ENCODE measurements around the gene KLHL41.
"Not testable (repeated sequence)": the region's sequence is repeated elsewhere in the genome, so short reads cannot be mapped to it uniquely, and the experiment has no call there.

KLHL41 gene

DNA sequence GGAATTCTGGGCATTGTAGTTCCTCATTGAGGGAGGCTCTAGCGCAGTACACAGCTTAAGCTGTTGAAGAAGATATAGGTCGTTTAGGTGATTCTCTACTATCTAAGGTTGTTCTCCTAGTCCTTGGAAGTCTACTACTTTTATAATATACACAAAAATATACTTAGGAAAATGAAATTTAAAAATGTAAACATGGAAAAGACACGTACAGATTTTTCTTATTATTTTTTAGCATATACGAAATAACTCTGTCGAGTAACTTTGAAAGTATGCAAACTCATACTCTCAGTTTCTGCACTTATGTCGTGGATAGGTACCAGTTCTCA lies 64.4 kb downstream of the KLHL41 start:
- Histone ChIP-seq H2BK5ac (ENCODE audit: low read length) (no peak overlapping the region), H2BK12ac (ENCODE audit: low read length) (no peak overlapping the region), H3K36me3 (replicated peaks in 1 of 2; ENCODE audit: control insufficient read depth in 2 of 2, insufficient read depth in 2 of 2, low read length in 2 of 2) (no peaks in the 10 kb centered on the region), H3K23ac (ENCODE audit: low read depth, low read length, poor library complexity) (peak overlapping the region; percentile 30), H4K91ac (ENCODE audit: low read depth, low read length, poor library complexity) (no peak overlapping the region), H3K27me3 (ENCODE audit: control insufficient read depth in 3 of 3, insufficient read depth in 3 of 3, low read depth in 1 of 3, low read length in 3 of 3) (no peaks in the 10 kb centered on the region), H3K4me3 (ENCODE audit: low read length in 2 of 2) (peak overlapping the region in 1 of 2 donors; percentile 64), H3K9ac (ENCODE audit: low read depth, low read length, poor library complexity) (no peak overlapping the region), H3K4me2 (ENCODE audit: insufficient read depth, low read length, poor library complexity, severe bottlenecking) (no peak overlapping the region), H4K8ac (ENCODE audit: low read depth, low read length) (no peak overlapping the region), H3K27ac (replicated peaks; ENCODE audit: low read length) (no peak overlapping the region), H3K9me3 (replicated peaks in 1 of 2; ENCODE audit: control insufficient read depth in 2 of 2, insufficient read depth in 1 of 2, low read depth in 1 of 2, low read length in 2 of 2) (no peaks in the 10 kb centered on the region), H2BK120ac (ENCODE audit: low read depth, low read length) (no peak overlapping the region), H3K79me1 (ENCODE audit: low read depth, low read length) (peaks cover 3% of the 10 kb centered on the region), H3K14ac (ENCODE audit: low read length) (no peak overlapping the region), H3K18ac (ENCODE audit: low read length) (no peak overlapping the region), H2AK5ac (ENCODE audit: low read depth, low read length) (no peak overlapping the region), H2AFZ (ENCODE audit: low read length) (peak overlapping the region; percentile 93), H2BK15ac (ENCODE audit: low read length) (no peak overlapping the region), H3K4ac (ENCODE audit: low read length) (no peak overlapping the region), H3K4me1 (ENCODE audit: control insufficient read depth in 2 of 2, insufficient read depth in 1 of 2, low read depth in 1 of 2, low read length in 2 of 2) (peaks cover 0 to 5% of the 10 kb centered on the region in 2 donors)
- no CpG with 5 or more reads among the region's 6 CpGs for WGBS, 2 donors (ENCODE audit: extremely low coverage in 2 of 2, insufficient read length in 2 of 2, insufficient replicate concordance in 1 of 2)
- DNase-seq (ENCODE audit: low spot score), result no peak

DNA sequence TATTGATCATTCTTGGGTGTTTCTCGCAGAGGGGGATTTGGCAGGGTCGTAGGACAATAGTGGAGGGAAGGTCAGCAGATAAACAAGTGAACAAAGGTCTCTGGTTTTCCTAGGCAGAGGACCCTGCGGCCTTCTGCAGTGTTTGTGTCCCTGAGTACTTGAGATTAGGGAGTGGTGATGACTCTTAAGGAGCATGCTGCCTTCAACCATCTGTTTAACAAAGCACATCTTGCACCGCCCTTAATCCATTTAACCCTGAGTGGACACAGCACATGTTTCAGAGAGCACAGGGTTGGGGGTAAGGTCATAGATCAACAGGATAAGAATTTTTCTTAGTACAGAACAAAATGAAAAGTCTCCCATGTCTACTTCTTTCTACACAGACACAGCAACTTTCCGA lies 65.0 kb downstream of the KLHL41 start:
- H3K14ac ChIP-seq (ENCODE audit: low read length); H3K27me3 ChIP-seq (ENCODE audit: control insufficient read depth in 3 of 3, insufficient read depth in 3 of 3, low read depth in 1 of 3, low read length in 3 of 3); H2BK5ac ChIP-seq (ENCODE audit: low read length); H3K79me1 ChIP-seq (ENCODE audit: low read depth, low read length); H3K27ac ChIP-seq (replicated peaks; ENCODE audit: low read length); H3K4me3 ChIP-seq (ENCODE audit: low read length in 2 of 2); H3K4me1 ChIP-seq (ENCODE audit: control insufficient read depth in 2 of 2, insufficient read depth in 1 of 2, low read depth in 1 of 2, low read length in 2 of 2); H3K18ac ChIP-seq (ENCODE audit: low read length); H3K9me3 ChIP-seq (replicated peaks in 1 of 2; ENCODE audit: control insufficient read depth in 2 of 2, insufficient read depth in 1 of 2, low read depth in 1 of 2, low read length in 2 of 2); H3K36me3 ChIP-seq (replicated peaks in 1 of 2; ENCODE audit: control insufficient read depth in 2 of 2, insufficient read depth in 2 of 2, low read length in 2 of 2); H2BK12ac ChIP-seq (ENCODE audit: low read length); DNase-seq (ENCODE audit: low spot score); H2BK15ac ChIP-seq (ENCODE audit: low read length); H3K4ac ChIP-seq (ENCODE audit: low read length); H2AK5ac ChIP-seq (ENCODE audit: low read depth, low read length); H2AFZ ChIP-seq (ENCODE audit: low read length); H3K23ac ChIP-seq (ENCODE audit: low read depth, low read length, poor library complexity); H3K9ac ChIP-seq (ENCODE audit: low read depth, low read length, poor library complexity); H2BK120ac ChIP-seq (ENCODE audit: low read depth, low read length); H3K4me2 ChIP-seq (ENCODE audit: insufficient read depth, low read length, poor library complexity, severe bottlenecking); H4K8ac ChIP-seq (ENCODE audit: low read depth, low read length); H4K91ac ChIP-seq (ENCODE audit: low read depth, low read length, poor library complexity): not testable (repeated sequence)
- WGBS, 2 donors (ENCODE audit: extremely low coverage in 2 of 2, insufficient read length in 2 of 2, insufficient replicate concordance in 1 of 2), result 100% methylated on average over 1 of the region's 5 CpGs; no CpG with 5 or more reads in 1 of the 2 donors

DNA sequence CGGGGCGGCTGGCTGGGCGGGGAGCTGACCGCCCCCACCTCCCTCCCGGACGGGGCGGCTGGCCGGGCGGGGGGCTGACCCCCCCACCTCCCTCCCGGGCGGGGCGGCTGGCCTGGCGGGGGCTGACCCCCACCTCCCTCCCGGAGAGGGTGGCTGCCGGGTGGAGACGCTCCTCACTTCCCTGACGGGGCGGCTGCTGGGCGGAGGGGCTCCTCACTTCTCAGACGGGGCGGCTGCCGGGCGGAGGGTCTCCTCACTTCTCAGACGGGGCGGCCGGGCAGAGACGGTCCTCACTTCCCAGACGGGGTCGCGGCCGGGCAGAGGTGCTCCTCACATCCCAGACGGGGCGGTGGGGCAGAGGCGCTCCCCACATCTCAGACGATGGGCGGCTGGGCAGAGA lies 65.8 kb downstream of the KLHL41 start:
- not testable (repeated sequence) for H3K4me1 ChIP-seq (ENCODE audit: control insufficient read depth in 2 of 2, insufficient read depth in 1 of 2, low read depth in 1 of 2, low read length in 2 of 2); H4K8ac ChIP-seq (ENCODE audit: low read depth, low read length); H3K23ac ChIP-seq (ENCODE audit: low read depth, low read length, poor library complexity); H3K27me3 ChIP-seq (ENCODE audit: control insufficient read depth in 3 of 3, insufficient read depth in 3 of 3, low read depth in 1 of 3, low read length in 3 of 3); H2AK5ac ChIP-seq (ENCODE audit: low read depth, low read length); H3K4me3 ChIP-seq (ENCODE audit: low read length in 2 of 2); H2BK5ac ChIP-seq (ENCODE audit: low read length); DNase-seq (ENCODE audit: low spot score); H3K27ac ChIP-seq (replicated peaks; ENCODE audit: low read length); H2BK120ac ChIP-seq (ENCODE audit: low read depth, low read length); H3K4me2 ChIP-seq (ENCODE audit: insufficient read depth, low read length, poor library complexity, severe bottlenecking); H3K79me1 ChIP-seq (ENCODE audit: low read depth, low read length); H3K18ac ChIP-seq (ENCODE audit: low read length); H3K9me3 ChIP-seq (replicated peaks in 1 of 2; ENCODE audit: control insufficient read depth in 2 of 2, insufficient read depth in 1 of 2, low read depth in 1 of 2, low read length in 2 of 2); H4K91ac ChIP-seq (ENCODE audit: low read depth, low read length, poor library complexity); H3K4ac ChIP-seq (ENCODE audit: low read length); H3K9ac ChIP-seq (ENCODE audit: low read depth, low read length, poor library complexity); H2BK15ac ChIP-seq (ENCODE audit: low read length); H3K36me3 ChIP-seq (replicated peaks in 1 of 2; ENCODE audit: control insufficient read depth in 2 of 2, insufficient read depth in 2 of 2, low read length in 2 of 2); H3K14ac ChIP-seq (ENCODE audit: low read length); H2BK12ac ChIP-seq (ENCODE audit: low read length); H2AFZ ChIP-seq (ENCODE audit: low read length)
- no CpG with 5 or more reads among the region's 36 CpGs for WGBS, 2 donors (ENCODE audit: extremely low coverage in 2 of 2, insufficient read length in 2 of 2, insufficient replicate concordance in 1 of 2)
